CD1c-positive myeloid dendritic cell (primary cell): ENCODE results near the gene ABCG5.

ENCODE experiments used
- DNase-seq: peaks from one replicate; pipeline ENCODE4 v3.0.0-alpha.2; 2016; ENCODE audit errors: extremely low spot score

Gene ABCG5

GRCh38 chr2:43841949-43842865 lies 3.6 kb upstream of the ABCG5 start:
- DNase-seq, result no peak

GRCh38 chr2:43840965-43841364 lies 2.3 kb upstream of the ABCG5 start:
- no peak for DNase-seq

GRCh38 chr2:43839776-43840564 lies 1.3 kb upstream of the ABCG5 start:
- DNase-seq, result no peak

- DNase-seq, result no peak
Measured at GRCh38 chr2:43837831-43838559, 644 bp downstream of the ABCG5 start.

GRCh38 chr2:43837033-43837432 lies 1.6 kb downstream of the ABCG5 start:
- DNase-seq, result no peak

- no peak for DNase-seq
Measured at GRCh38 chr2:43832457-43832856, 6.2 kb downstream of the ABCG5 start.

GRCh38 chr2:43831543-43832294 lies 6.9 kb downstream of the ABCG5 start:
- no peak for DNase-seq

- DNase-seq, result no peak
Measured at GRCh38 chr2:43826305-43827250, 12.1 kb downstream of the ABCG5 start.

- DNase-seq, result no peak
Measured at GRCh38 chr2:43825841-43826240, 12.8 kb downstream of the ABCG5 start.

GRCh38 chr2:43824951-43825493 lies 13.6 kb downstream of the ABCG5 start:
- no peak for DNase-seq

- no peak for DNase-seq
Measured at GRCh38 chr2:43824512-43824911, 14.1 kb downstream of the ABCG5 start.

- no peak for DNase-seq
Measured at GRCh38 chr2:43823751-43824150, 14.9 kb downstream of the ABCG5 start.

- no peak for DNase-seq
Measured at GRCh38 chr2:43822839-43823238, 15.8 kb downstream of the ABCG5 start.

- DNase-seq, result peak; percentile 20
Measured at GRCh38 chr2:43819491-43820163, 19.0 kb downstream of the ABCG5 start.

GRCh38 chr2:43818761-43819160 lies 19.9 kb downstream of the ABCG5 start:
- DNase-seq, result peak; percentile 73

- no peak for DNase-seq
Measured at GRCh38 chr2:43814711-43815110, 23.9 kb downstream of the ABCG5 start.

- DNase-seq, result no peak
Measured at GRCh38 chr2:43812947-43813346, 25.7 kb downstream of the ABCG5 start.

- no peak for DNase-seq
Measured at GRCh38 chr2:43812006-43812405, 26.6 kb downstream of the ABCG5 start.

GRCh38 chr2:43810888-43811287 lies 27.8 kb downstream of the ABCG5 start:
- DNase-seq, result no peak
